Suprapubic skin (tissue), 4 donors: ENCODE results near the gene TSPEAR. TPM values are rescaled to one million over a fixed set of nuclear protein-coding genes. Genes with fewer than 3 reads are reported as not detected.

Source experiments
- DNase-seq, 2 donors: peaks; one replicate each; pipeline ENCODE4 v3.0.0-alpha.2; 2019; ENCODE audit warnings: low spot score in 2 of 2
- H3K27ac ChIP-seq: fragments of 200-600 bp; sonication (generic); one replicate; pipeline ENCODE4 v1.5.1; 2019
- H3K27me3 ChIP-seq: fragments of 200-600 bp; sonication (generic); one replicate; pipeline ENCODE4 v1.5.1; 2019
- H3K36me3 ChIP-seq: fragments of 200-600 bp; sonication (generic); one replicate; pipeline ENCODE4 v1.5.1; 2019
- H3K4me1 ChIP-seq: fragments of 200-600 bp; sonication (generic); one replicate; pipeline ENCODE4 v1.5.1; 2019
- H3K4me3 ChIP-seq: fragments of 200-600 bp; sonication (generic); one replicate; pipeline ENCODE4 v1.5.1; 2019; ENCODE audit warnings: mild to moderate bottlenecking
- H3K9me3 ChIP-seq: fragments of 200-600 bp; sonication (generic); one replicate; pipeline ENCODE4 v1.5.1; 2019
- EP300 ChIP-seq: sonication (generic); formaldehyde crosslinking; IDR thresholded peaks from one replicate; pipeline ENCODE4 v1.6.1; 2017; ENCODE audit warnings: antibody characterized with exemption
- POLR2A ChIP-seq, 2 donors: fragments of 450-650 bp; IDR thresholded peaks; one replicate each; pipeline ENCODE4 v1.6.1; 2017; ENCODE audit warnings: antibody characterized with exemption in 2 of 2, mild to moderate bottlenecking in 2 of 2, moderate library complexity in 2 of 2
- POLR2AphosphoS5 ChIP-seq, 3 donors: sonication (generic); formaldehyde crosslinking; IDR thresholded peaks; one replicate each; pipeline ENCODE4 v1.6.1; 2017; ENCODE audit warnings: antibody characterized with exemption in 3 of 3
- WGBS: methylation state at CpG from one replicate; pipeline ENCODE4 v1.1.5; 2018; 5-methylcytosine and 5-hydroxymethylcytosine counted together
- total RNA-seq, 4 donors: library from RNA; depleted of rRNA; stranded (reverse); fragments of >200 nt; gene quantifications; one replicate each; pipeline ENCODE4 v1.1.0, GENCODE V29; 2016
- TF ChIP-seq, protein P1 (sequence below), 2 donors: fragments of 200-600 bp in 1 of 2; fragments of 450-650 bp in 1 of 2; sonication (generic) in 1 of 2; IDR thresholded peaks; one replicate each; pipeline ENCODE4 v1.5.1; 2016 to 2019; ENCODE audit warnings: antibody characterized with exemption in 2 of 2, mild to moderate bottlenecking in 1 of 2, moderate library complexity in 1 of 2

TSPEAR gene
- total RNA-seq, 4 donors from 2014 or later, result 0.21 to 0.59 (median 0.32) TPM; not detected in 1

DNA sequence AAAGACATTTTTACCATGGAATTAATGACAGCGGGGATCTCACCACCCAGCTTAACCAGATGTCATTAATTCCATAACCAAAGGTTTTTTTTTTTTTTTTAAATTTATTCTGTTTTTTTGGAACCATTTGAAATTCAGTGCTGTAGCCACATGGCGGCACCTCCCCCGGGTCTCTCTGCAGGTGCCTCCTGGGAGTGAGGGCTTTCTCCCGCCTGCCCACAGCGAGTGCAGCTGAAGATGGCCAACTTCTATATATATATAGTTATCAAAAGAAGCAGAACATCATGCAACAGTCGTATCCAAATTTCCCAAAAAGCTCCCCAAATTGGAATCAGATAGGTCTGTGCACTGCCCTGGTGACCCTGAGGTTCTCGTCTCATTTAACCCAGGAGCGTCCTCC is 95.9 kb downstream of the TSPEAR start:
- no peaks in the 10 kb centered on the region for H3K4me1 ChIP-seq
- H3K27me3 ChIP-seq, result peaks cover 38% of the 10 kb centered on the region

DNA sequence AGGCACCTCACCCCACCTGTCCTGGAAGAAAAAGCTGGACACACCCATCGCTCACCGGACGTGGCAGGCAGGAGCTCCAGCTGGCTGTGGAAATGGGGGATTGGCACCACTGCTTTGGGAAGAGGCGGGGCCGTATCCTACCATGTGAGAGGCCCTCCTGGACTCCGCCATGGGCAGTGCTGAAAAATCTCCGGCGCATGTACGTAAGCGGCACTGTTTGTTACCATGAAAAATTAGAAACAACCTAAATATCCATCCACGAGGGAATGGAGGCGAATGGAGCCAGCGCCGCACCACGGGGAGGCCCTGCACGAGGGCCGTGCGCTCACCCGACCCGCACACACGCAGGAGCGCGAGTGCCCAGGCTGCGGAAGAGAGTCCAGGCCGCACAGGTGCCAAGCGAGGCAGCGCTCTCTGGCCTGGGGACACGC is 96.4 kb downstream of the TSPEAR start:
- DNase-seq, result peak in 1 of 2 donors; percentile 70
- 89% methylated on average over 28 of the region's 28 CpGs for WGBS
- peaks cover 38% of the 10 kb centered on the region for H3K27me3 ChIP-seq
- no peaks in the 10 kb centered on the region for H3K36me3 ChIP-seq
- no peak for TF ChIP-seq POLR2AphosphoS5 (IDR thresholded peaks at IDR 0.05)
- no peak for TF ChIP-seq EP300
- TF ChIP-seq, protein P1, sequence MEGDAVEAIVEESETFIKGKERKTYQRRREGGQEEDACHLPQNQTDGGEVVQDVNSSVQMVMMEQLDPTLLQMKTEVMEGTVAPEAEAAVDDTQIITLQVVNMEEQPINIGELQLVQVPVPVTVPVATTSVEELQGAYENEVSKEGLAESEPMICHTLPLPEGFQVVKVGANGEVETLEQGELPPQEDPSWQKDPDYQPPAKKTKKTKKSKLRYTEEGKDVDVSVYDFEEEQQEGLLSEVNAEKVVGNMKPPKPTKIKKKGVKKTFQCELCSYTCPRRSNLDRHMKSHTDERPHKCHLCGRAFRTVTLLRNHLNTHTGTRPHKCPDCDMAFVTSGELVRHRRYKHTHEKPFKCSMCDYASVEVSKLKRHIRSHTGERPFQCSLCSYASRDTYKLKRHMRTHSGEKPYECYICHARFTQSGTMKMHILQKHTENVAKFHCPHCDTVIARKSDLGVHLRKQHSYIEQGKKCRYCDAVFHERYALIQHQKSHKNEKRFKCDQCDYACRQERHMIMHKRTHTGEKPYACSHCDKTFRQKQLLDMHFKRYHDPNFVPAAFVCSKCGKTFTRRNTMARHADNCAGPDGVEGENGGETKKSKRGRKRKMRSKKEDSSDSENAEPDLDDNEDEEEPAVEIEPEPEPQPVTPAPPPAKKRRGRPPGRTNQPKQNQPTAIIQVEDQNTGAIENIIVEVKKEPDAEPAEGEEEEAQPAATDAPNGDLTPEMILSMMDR (IDR thresholded peaks at IDR 0.05), result no peak
- no peak overlapping the region for H3K4me3 ChIP-seq
- H3K4me1 ChIP-seq, result no peaks in the 10 kb centered on the region
- H3K27ac ChIP-seq, result no peak overlapping the region
- peaks cover 6% of the 10 kb centered on the region for H3K9me3 ChIP-seq

More for the DNA sequence above, 95.9 kb downstream of the TSPEAR start:
- no peak overlapping the region for H3K4me3 ChIP-seq
- H3K9me3 ChIP-seq, result peaks cover 7% of the 10 kb centered on the region
- no peak for DNase-seq
- 85% methylated on average over 8 of the region's 8 CpGs for WGBS
- no peak overlapping the region for H3K27ac ChIP-seq
- TF ChIP-seq POLR2A (IDR thresholded peaks at IDR 0.05) (no peak), POLR2AphosphoS5 (IDR thresholded peaks at IDR 0.05) (no peak), EP300 (no peak)
- TF ChIP-seq, protein P1 (IDR thresholded peaks at IDR 0.05), result no peak
- no peaks in the 10 kb centered on the region for H3K36me3 ChIP-seq

DNA sequence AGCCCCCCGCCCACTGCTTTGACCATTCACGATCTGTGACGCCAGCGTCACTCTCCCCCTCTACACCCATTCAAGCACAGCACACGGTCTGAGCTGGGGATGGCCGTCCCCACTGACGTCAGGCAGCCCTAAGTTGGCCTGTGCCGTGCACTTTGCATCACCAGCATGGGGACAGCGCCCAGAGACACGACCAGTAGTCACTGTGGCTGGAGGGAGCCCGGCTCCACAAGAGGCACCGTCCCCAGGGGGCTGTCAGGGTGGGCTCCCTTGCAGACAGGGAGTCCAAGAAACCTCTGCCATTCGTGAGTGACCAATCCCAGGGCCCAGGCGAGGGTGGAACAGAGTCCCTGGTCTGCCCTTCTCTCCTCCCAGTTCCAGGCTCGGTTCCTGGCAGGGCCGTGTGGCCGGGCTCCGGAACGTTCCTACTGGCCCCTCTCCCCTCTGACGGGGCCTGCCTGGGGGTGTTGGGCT is 97.2 kb downstream of the TSPEAR start:
- peaks cover 8% of the 10 kb centered on the region for H3K9me3 ChIP-seq
- TF ChIP-seq POLR2A (IDR thresholded peaks at IDR 0.05), result no peak
- no peak for TF ChIP-seq EP300
- TF ChIP-seq POLR2AphosphoS5 (IDR thresholded peaks at IDR 0.05), result no peak
- TF ChIP-seq, protein P1 (IDR thresholded peaks at IDR 0.05), result no peak

DNA sequence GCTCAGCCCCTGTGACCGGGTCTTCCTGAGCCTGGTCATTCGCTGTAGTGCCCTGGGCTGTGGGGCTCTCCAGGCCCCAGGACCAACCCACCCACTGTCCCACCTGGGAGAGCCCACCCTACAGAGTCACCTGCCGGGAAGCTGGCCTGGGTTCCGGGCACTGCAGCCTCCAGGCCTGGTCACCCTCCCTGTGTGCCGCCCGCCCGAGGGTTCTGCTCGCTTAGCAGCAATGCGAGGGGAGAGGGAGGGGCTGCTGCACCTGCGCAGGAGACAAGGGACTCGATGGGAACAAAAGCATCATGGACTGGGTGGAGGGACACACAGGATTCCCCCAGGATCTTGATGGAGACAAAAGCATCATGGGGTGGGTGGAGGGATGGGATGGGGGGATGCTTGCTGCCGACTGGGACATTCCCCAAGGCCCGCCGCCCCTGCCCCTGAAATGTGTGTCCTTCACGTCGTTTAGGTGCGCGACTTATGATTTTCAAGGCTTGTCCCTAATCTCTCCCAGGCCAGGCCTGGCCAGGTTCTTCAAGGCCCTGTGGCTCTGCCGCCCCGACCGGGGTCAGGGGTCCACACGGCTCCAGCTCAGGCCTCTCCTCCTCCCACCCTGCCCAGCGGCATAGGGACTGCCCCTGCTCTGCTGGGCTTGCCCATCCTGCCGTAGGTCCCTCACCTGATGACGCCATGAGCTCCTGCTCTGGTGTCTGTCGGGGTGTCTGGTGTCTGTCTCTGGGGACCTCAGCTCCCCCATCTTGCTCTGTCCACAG is 97.8 kb downstream of the TSPEAR start:
- no peak for DNase-seq
- Histone ChIP-seq H3K27ac (no peak overlapping the region), H3K36me3 (no peaks in the 10 kb centered on the region), H3K4me1 (no peaks in the 10 kb centered on the region), H3K27me3 (peaks cover 38% of the 10 kb centered on the region), H3K9me3 (peaks cover 11% of the 10 kb centered on the region), H3K4me3 (no peak overlapping the region)
- WGBS, result 91% methylated on average over 24 of the region's 26 CpGs
- TF ChIP-seq EP300 (no peak), POLR2AphosphoS5 (IDR thresholded peaks at IDR 0.05) (no peak), POLR2A (IDR thresholded peaks at IDR 0.05) (no peak)
- TF ChIP-seq, protein P1 (IDR thresholded peaks at IDR 0.05), result no peak

More for the DNA sequence above, 97.2 kb downstream of the TSPEAR start:
- Histone ChIP-seq H3K27me3 (peaks cover 38% of the 10 kb centered on the region), H3K27ac (no peak overlapping the region), H3K36me3 (no peaks in the 10 kb centered on the region), H3K4me1 (no peaks in the 10 kb centered on the region), H3K4me3 (no peak overlapping the region)
- DNase-seq, result no peak
- 80% methylated on average over 10 of the region's 20 CpGs for WGBS

DNA sequence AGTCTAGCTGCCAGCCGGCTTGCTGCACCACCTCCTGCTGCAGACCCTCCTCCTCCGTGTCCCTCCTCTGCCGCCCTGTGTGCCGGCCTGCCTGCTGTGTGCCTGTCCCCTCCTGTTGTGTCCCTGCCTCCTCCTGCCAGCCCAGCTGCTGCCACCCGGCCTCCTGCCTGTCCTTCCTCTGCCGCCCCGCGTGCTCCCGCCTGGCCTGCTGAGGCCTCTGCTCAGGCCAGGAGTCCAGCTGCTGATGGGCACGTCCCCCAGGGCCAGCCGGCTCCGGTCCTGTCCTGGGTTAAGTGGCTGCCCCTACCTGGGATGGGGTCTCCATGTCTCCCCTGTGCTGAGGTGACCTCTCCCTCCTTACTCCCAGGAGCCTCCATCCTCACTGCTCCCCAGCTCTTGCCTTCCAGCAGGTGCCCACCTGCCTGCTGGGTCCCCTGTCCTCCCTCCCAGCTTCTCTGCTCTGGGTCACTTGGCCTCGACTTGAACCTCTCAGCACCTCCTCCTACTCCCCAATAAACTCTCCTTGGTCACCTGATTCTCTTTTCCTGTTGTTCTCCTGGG is 98.6 kb downstream of the TSPEAR start:
- peaks cover 38% of the 10 kb centered on the region for H3K27me3 ChIP-seq
- H3K27ac ChIP-seq, result no peak overlapping the region
- WGBS, result 81% methylated on average over 4 of the region's 13 CpGs
- TF ChIP-seq POLR2AphosphoS5 (IDR thresholded peaks at IDR 0.05), result no peak
- no peak for TF ChIP-seq POLR2A (IDR thresholded peaks at IDR 0.05)
- no peak for TF ChIP-seq EP300
- TF ChIP-seq, protein P1 (IDR thresholded peaks at IDR 0.05), result no peak
- DNase-seq, result no peak
- peaks cover 11% of the 10 kb centered on the region for H3K9me3 ChIP-seq
- H3K36me3 ChIP-seq, result no peaks in the 10 kb centered on the region
- H3K4me3 ChIP-seq, result no peak overlapping the region
- no peaks in the 10 kb centered on the region for H3K4me1 ChIP-seq
